ENCODE measurements around the gene PMP22.

PMP22 gene

DNA sequence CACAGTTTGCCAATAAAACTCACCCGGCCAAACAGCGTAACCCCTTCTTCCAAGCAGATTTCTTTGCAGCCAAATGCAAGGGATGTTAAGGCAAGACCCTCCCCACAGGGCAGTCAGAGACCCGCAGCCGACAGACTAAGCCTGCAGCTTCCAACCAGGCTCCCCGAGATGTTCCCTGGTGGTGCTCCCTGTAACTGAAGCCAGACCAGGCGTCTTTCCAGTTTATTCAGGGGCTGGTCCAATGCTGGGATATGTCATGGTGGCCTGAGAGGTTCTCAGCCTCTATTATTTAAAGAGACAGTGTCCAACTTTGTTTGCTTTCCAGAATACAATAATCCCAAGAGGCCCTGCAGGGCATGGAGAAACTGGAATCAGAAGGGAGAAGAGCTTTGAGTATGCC lies at the start of gene PMP22:
PMP22 (minus strand) TSS at position 196 of the 400 bp plus-strand sequence. CDS start 4,599 bp downstream, outside the sequence.
- no peak for DNase-seq (ENCODE audit: low read depth in 3 of 3)

DNA sequence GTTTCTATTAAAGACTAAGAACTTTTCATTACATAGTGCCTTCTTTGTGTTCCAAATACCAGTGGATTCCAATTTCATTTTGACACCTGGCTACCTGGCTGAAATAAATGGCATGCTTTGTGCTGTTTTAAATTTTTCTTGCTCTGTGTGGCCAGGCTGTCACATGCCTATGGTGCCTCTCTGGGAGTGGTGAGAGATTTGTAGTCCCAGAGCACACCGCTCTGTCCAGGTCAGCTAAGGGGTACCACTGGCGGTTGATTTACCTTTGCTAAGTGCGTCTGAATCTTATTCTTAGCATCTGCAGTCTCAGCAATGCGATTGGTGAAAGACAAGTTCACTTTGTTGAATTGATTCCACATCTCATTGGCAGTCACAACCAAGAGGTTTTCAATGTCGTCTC lies 46.9 kb upstream of the PMP22 start:
- DNase-seq (ENCODE audit: low read depth in 3 of 3) = no peak

- DNase-seq (ENCODE audit: low read depth in 3 of 3) = no peak
These were observed 44.7 kb upstream of the PMP22 start for GRCh38 chr17:15309793-15310192.

- DNase-seq (ENCODE audit: low read depth in 3 of 3) = no peak
These were observed 44.1 kb upstream of the PMP22 start for GRCh38 chr17:15309236-15309635.

DNA sequence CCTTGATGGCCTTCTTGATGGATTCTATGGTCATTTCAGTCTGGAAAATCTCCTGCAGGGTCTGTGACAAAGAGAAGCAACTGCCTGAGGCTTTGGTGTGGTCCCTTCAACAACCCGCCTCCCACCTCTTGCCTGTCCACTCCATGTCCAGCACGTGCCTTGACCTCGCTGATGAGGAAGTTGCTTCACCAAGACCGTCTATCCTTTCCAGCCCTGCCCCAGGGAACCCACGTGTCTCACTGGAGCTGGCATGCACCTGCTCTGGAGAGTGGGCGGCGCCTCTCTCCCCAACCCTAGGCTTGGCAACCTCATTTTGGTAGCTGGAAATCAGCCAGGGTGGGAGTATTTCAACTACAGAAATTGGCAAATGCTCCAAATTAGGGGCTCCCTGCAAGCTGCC lies 43.6 kb upstream of the PMP22 start:
- no peak for DNase-seq (ENCODE audit: low read depth in 3 of 3)

- no peak for DNase-seq (ENCODE audit: low read depth in 3 of 3)
These were observed 42.6 kb upstream of the PMP22 start for GRCh38 chr17:15307710-15308111.

- no peak for DNase-seq (ENCODE audit: low read depth in 3 of 3)
These were observed 38.7 kb upstream of the PMP22 start for GRCh38 chr17:15303851-15304250.

- DNase-seq (ENCODE audit: low read depth in 3 of 3) = no peak
These were observed 38.1 kb upstream of the PMP22 start for GRCh38 chr17:15303268-15303667.

GRCh38 chr17:15301845-15302244 lies 36.7 kb upstream of the PMP22 start:
- DNase-seq (ENCODE audit: low read depth in 3 of 3) = no peak

GRCh38 chr17:15298176-15298575 lies 33.0 kb upstream of the PMP22 start:
- no peak for DNase-seq (ENCODE audit: low read depth in 3 of 3)

- DNase-seq (ENCODE audit: low read depth in 3 of 3) = no peak
These were observed 28.4 kb upstream of the PMP22 start for GRCh38 chr17:15293558-15293957.

GRCh38 chr17:15291674-15292361 lies 26.7 kb upstream of the PMP22 start:
- no peak for DNase-seq (ENCODE audit: low read depth in 3 of 3)

- no peak for DNase-seq (ENCODE audit: low read depth in 3 of 3)
These were observed 25.5 kb upstream of the PMP22 start for GRCh38 chr17:15290605-15291004.

DNA sequence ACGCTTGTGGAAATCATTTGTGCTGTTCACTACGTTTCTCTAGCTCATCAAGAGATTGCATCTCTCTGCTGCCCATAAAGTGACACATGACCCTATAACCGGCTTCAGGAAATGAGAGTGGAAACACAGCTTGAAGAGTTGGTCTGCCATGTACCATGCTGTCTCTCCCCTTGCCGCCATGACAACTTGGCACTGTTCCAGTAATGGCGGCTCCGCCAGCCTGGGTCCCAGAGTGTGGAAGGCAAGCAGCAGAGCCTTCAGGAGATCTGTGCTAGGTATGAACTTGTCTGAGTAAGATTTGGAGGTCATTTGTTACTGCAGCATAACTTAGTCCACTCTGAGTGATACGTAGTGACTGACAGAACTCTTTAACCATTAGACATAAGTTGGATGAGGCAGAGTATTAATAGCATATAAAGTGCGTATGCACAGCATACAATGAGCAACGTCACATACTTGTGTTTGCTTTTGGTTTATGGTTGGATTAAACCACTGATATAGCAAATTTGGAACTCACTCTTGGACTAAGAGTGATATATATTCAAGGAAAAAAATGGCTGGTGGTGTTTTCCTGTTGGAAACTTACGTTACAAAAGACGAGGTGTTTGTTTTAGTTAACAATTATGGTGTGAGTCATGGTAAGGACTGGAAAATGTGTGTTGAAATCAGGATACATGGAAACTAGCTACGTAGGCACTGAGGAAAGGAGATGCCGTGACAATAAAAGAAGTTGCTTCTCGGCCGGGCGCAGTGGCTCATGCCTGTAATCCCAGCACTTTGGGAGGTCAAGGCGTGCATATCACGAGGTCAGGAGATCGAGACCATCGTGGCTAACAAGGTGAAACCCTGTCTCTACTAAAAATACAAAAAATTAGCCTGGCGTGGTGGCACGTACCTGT lies 24.4 kb upstream of the PMP22 start:
- DNase-seq (ENCODE audit: low read depth in 3 of 3) = no peak

DNA sequence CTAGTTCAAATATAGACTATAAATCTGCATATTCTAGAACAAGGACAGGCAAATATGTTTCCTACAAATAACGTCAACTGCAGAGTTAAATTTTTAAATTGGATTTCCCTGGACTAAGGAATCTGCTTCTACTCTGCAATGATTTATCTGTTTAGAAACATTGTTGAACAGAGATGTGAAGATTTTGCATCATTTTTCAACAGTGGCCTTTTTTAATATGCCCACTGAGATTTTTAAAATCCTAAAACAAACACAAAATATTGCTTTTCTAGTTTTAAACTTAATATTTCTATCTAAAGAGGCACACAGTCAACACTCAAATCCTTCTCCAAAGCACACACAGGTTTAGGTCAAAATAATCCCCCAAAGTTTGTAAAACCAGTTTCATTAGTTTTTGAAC lies 23.7 kb upstream of the PMP22 start:
- no peak for DNase-seq (ENCODE audit: low read depth in 3 of 3)

DNA sequence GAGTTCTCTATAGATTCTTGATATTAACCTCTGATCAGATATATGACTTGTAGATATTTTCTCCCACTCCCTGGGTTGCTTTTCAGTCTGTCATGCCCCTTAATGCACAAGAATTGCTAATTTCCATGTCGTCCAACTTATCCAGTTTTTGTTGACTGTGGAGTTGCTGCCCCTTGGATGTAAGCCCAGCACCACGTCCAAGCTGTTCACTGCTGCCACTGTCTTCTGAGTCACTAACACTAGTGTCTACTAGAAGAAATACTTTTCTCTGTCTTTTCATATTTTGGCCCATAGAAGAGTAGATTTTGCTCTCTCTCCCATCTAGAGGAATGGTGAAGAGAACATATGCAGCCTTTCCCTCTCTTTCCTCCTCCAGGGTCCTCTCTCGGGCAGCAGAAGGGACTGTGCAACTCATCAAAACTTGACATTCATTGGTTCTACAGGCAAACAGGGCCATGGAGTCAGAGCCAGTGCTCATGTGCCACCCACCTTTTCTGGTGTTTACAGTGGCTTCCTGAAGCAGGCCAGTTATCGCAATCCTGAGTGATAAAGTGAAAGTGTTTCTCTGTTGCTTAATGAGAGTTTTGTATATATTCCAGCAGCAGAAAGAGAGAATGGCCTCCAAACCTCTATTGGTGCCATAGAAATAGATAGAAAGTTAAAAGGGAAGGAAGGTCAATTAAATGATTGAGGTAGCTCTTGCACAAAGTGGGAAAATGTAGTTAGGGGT lies 22.6 kb upstream of the PMP22 start:
- no peak for DNase-seq (ENCODE audit: low read depth in 3 of 3)

- no peak for DNase-seq (ENCODE audit: low read depth in 3 of 3)
These were observed 20.3 kb upstream of the PMP22 start for GRCh38 chr17:15285466-15285865.

GRCh38 chr17:15284537-15284936 lies 19.4 kb upstream of the PMP22 start:
- DNase-seq (ENCODE audit: low read depth in 3 of 3) = no peak

DNA sequence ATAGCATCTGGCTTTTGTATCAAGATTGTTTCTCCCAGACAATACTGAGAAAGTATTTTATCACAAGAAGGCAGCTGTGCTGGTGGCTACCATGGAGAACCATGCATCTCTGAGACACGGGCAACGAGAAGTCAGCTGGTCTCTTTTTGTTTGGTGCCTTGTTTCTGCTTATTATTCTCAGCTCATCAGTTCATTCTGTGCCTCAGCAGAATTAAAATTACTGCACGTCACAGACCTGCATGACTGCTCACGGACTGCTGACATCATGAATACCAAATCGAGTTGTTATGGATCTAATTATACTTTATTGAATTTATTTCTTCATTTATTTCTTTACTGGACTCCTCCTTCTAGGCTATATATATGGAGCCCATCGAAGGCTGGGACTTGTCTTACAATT lies 19.0 kb upstream of the PMP22 start:
- DNase-seq (ENCODE audit: low read depth in 3 of 3) = no peak

- DNase-seq (ENCODE audit: low read depth in 3 of 3) = no peak
These were observed 16.8 kb upstream of the PMP22 start for GRCh38 chr17:15281909-15282308.

GRCh38 chr17:15278924-15279477 lies 13.9 kb upstream of the PMP22 start:
- DNase-seq (ENCODE audit: low read depth in 3 of 3) = no peak

DNA sequence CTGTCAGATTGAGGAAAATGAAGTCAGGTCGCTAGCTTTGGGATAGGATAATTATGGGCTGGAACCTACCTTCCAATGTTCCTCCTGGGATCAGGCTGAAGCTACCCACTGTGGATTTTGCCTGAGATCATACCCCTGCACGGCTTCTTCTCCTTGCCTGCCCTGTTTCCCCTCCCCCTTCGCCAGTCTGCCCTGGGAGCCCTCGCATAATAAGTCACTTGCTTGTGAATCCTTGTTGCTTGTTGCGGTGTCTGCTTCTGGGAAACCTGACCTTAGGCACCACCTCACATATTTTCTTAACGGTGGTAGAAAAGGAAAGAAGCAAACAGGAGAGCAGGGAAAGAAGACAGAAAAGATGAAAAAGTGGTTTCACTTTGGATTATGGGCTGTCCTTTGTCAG lies 13.3 kb upstream of the PMP22 start:
- no peak for DNase-seq (ENCODE audit: low read depth in 3 of 3)

Data from stimulated activated CD4-positive, alpha-beta T cell treated with anti-CD3 and anti-CD28 coated beads, TNF-alpha, amount 100 ng/mL, for 4 hours (primary cell).